DMS79 (cell line): ENCODE measurements around the gene CALU.

ENCODE experiments used
- DNase-seq: peaks from one replicate; lab custom pipeline; 2025; lab: John Stamatoyannopoulos, UW

Gene CALU

GRCh38 chr7:128724743-128725142, 14.4 kb upstream of the CALU start:
- DNase-seq: no peak

- DNase-seq: no peak
Observed at GRCh38 chr7:128725531-128725930, 13.6 kb upstream of the CALU start.

DNA sequence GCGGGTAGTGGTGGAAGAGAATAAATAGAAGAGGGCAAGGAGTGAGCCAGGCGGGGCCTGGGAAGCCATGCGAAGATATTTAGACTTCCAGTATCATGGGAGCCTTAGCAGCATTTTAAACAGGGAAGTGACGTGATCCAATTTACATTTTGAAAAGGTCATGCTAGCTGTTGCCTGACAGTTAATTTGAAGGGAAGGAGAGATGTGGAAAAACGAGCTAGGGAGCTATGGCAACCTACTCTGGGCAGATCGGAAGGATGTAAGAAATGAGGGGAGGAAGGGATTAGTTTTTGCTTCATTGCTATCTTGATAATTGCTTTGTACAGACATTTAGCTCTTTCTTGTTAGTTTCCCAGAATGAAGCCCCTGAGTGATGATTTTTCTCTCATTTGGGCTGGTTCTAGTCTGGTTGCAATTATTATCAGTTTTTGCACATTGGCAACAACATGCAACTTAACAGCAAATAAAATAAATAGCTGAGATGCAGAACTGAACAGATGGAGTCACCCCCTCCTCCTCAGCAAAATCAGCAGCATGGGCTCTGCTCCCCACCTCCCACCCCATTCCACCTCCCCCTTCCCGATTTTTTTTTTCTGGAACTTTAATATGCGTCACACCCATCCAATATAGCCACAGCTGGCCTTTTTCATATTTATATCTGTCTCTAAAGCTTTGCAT, 13.0 kb upstream of the CALU start:
- no peak for DNase-seq

- DNase-seq: no peak
Observed at GRCh38 chr7:128726737-128727072, 12.5 kb upstream of the CALU start.

DNA sequence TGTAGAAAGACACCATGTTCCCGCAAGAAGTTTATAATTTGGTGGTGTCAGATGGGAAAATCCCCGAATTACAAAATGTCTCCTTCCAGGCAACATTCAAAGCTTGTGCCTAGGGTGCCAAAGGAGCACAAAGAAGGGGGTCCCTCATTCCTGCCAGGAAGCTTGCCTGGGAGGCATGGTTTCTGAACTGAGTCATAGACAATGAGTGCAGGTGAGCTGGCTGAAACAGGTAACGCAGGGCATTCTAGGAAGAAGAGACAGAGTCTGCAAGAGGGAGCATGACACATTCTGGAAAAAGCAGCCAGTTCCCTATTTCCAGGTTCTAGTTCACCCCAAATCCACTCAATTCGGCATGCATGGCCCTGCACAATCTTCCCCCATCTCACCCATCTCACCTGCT, 11.9 kb upstream of the CALU start:
- no peak for DNase-seq

GRCh38 chr7:128728598-128728997, 10.6 kb upstream of the CALU start:
- no peak for DNase-seq

DNA sequence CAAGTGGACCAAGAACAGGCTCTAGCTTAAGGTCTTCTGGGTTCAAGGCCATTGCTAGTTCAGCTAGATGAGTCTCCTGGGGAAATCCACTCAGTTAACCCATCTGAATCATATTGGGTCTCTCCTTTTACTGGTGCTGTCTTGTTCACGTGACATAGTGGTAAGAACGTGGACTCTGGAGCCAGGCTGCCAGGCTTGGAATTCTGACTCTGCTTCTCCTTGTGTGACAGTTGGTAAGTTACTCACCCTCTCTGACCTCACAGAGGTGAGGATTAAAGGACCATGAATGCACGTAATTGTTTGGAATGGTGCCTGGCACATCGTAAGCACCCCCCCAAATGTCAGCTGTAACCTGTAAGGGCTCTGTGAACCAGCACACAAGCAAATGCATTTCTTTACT, 9.7 kb upstream of the CALU start:
- DNase-seq: no peak

DNA sequence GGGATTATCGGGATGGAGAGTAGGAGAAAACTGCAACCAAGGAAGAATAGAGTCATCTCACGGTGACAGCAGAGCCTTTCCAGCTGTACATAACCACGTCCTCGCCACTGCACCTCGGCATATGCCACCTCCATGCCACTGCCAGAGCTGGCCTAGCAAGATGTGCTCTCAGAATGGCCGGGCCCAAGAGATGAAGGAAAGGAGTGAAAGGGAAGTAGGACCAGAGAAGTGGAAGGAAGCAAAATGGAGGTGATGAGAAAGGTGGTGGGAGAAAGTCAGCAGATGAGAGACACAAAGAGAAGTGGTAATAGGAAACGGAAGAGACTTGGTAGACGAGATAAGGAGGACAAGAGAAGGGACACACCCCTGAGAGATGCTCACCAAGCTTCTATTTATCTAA, 8.0 kb upstream of the CALU start:
- DNase-seq: no peak

DNA sequence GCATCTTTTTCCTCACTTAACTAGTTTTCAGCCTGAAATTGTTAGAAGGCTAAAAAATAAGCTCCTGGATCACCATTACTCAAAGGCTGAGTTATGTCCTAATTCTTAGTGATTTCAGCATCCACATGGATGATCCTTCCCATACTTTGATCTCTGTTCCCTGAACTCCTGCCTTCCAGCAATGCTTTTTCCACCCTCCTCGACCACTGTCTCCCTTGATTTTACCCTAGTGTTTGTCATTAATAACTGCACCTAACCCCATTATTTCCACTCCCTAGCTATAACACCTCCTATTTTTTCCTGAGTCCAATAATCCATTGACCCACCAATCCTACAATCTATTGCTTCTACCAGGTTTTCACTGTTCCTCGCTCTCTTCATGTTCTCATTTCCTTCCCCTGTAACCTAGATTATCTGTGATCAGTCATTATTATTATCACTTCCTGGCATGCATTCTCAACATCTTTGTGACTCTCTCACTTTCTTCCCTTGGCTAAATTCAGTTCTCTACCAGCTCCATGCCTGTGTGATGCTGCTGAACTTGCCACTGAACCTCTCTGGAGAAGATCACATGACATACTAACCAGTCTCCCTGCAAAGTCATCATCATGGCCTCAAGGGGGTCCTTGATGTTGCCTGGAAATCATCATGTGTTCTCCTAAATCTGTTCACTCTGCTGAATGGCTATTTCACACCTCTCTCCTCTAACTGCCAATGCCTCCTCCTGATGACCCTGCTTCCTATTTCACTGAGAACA, 6.5 kb upstream of the CALU start:
- DNase-seq: no peak

DNA sequence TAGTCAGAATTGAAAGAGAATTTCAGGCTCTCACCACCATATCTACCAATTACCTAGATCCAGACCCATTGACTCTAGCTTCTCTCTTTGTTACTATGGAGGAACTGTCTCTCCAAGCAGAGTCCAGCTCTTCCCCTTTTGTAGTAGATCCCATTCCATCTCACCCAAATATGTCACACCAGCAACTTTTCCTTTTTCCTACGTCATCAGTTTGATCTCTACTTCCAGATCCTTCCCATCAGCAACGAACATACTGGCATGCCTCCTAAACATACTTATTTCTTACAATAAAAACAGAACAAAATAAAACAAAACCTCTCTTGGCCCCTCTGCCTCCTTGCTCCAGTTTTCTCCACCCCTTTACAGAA, 5.9 kb upstream of the CALU start:
- no peak for DNase-seq

DNA sequence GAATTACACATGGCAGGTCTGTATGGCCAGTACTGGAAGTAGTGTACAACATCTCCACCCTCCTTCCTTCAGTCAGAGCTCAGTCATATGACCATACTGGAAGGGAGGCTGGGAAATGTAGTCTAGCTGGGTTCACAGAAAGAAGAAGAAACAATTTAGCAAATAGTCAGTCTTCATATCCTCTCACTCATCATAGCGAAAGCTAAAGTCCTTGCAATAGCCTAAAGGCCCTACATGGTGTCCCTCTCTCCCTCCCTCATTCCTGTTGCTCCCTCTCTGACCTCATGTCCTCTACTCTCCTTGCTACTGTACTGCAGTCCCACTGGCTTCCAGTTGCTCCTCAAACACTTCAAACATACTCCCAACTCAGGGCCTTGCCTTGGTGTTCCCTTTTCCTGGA, 4.3 kb upstream of the CALU start:
- no peak for DNase-seq

DNA sequence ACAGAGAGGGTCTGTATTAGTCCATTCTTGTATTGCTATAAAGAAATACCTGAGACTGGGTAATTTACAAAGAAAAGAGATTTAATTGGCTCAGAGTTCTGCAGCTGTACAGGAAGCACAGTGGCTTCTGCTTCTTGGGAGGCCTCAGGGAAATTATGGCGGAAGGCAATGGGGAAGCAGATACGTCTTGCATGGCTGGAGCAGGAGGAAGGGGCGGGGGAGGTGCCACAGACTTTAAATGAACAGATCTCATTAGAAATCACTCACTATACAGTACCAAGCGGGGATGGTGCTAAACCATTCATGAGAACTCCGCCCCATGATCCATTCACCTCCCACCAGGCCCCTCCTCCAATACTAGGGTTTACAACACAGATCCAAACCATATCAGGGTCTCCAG, 3.7 kb upstream of the CALU start:
- no peak for DNase-seq

- DNase-seq: no peak
Observed at GRCh38 chr7:128737441-128737840, 1.7 kb upstream of the CALU start.

DNA sequence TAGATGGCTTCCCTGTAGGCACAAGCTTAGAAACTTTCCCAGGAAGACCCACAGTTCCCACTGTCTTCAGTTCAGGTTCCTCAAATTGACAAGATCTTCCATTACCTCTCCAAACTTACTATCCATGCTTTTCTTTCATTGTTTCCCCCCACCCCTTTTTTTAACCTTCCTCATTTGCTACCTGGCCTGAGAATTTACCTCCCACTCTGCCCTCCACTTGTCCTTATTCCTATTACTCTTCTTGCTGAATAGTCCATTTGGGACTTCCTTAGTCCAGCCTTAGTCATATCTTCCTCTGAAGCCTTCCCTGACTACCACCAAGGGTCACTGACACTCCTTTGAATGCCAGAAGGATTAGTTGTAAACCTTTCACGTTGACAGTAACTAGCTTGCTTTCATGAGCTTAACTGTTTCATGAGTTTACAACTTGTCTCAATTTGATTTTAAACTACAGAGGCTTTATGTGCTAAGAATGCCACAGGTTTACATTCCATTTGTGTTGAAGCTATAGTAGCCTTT, 1.2 kb upstream of the CALU start:
- DNase-seq: no peak

- DNase-seq: peak; percentile 69
Observed at GRCh38 chr7:128738570-128739047, 550 bp upstream of the CALU start.

DNA sequence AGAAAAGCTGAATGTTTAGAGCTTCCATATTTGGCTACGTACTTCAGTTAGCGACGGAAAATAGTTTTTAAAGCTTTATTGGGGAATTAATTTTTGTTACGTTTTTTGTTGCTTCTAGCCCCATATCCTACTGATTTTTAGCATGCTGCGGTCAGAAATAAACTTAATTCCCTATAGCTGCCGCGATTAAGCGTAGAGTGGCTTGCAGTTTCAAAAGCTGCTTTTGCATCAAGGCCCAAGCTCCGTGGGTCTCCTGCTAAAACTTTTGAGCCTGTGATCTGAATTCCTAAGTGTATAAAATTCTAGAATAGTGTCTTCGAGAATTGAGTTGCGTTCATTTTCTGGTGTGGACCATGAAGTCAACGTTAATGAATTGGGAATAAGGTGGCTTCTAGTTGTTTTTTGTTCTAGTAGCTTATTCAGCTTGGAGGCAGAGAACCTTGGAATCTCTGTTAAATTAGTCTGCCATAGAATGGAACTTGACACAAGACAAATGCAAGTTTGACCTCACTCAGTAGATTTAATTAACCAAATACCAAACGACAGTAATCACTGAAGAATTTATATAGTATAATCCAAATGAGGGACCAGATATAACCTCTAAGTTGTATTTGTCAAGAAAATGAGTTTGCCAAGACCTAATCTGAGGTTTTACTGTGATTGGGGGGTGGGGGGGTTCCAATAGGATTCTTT, 977 bp downstream of the CALU start:
- DNase-seq: no peak

DNA sequence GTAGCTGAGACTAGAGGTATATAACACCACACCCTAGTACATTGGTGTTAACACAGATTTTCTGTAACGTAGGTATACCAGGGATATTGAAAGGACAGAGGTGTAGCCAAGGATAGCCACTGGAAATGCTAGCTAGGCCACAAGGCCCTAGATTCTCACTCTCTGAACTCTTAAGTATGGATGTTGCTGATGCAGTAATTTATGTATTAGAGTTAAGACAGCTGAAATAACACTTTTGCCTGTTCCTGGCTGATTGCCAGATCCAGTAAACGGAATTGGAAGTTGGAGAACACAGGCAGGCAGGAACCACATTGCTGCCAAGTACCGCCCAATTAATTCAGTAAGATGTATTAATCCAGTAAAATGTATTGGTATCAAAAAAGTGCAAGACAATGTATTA, 1.8 kb downstream of the CALU start:
- peak; percentile 27 for DNase-seq

- no peak for DNase-seq
Observed at GRCh38 chr7:128741491-128741890, 2.3 kb downstream of the CALU start.

DNA sequence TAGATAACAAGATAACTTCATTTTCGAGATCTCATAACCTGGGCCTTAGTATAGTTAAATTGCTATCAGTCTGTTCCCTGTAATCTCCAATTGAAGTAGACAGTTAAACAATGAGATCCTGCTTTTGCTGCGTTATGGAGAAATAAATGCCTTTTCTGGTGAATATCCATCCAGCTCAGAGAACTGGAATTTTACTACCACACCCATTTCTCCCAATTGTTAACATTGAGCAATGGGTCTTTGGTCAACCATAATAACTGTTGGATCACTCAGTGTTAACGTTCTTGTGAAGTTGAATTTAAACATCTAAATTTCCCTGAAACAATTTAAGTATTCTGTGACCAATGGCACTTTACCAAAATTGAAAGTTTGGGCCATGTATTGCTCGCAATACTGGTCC, 3.0 kb downstream of the CALU start:
- no peak for DNase-seq

DNA sequence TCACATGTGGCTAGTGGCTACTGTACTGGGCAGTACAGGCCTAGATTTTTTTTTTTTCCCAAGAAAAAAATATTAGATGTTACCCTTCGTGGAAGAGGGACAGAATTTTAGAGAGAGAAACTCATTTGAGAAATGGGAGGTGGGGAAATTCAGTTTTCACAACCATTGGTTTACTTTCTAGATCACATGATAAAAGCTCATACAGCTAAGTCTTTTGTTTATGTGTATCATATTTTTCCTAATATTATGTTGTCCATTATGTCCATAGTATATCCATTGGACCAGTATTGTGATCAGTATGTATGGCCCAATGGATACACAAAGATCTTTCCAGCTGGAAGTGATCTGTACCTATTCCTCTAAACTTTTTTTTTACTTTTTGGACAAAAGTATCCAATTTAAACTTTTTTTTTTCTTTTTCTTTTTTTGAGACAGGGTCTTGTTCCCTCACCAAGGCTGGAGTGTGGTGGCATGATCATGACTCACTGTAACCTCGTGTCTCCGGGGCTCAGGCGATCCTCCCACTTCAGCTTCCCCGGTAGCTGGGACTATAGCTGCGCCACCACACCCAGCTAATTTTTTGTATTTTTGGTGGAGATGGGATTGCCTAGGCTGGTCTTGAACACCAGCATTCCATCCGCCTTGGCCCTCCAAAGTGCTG, 4.1 kb downstream of the CALU start:
- DNase-seq: no peak

DNA sequence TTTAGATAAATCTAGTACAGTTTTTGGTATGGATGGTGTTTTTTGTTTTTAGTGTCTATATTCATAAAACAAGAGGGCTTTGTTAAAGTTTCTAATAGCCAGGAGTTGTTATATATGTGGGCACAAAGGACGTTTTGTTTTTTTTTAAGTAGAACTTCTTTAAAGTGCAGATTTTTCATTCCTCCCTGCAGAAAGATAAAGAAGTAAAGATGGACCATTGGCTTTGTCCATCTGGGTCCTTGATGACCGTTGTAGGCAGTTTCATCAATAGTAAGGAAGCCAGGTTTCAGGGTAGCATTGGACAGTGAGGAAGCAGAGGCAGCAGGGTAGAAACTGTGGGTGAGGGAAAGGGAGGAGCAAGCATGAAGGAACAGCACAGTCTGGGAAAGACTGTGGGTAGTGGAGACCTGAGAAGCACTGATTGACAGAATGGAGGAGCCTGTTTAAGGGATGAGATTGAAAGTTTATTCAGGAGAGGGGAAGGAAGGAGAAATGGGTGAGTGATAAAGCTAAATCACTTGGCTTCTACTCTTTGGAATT, 5.3 kb downstream of the CALU start:
- DNase-seq: no peak

DNA sequence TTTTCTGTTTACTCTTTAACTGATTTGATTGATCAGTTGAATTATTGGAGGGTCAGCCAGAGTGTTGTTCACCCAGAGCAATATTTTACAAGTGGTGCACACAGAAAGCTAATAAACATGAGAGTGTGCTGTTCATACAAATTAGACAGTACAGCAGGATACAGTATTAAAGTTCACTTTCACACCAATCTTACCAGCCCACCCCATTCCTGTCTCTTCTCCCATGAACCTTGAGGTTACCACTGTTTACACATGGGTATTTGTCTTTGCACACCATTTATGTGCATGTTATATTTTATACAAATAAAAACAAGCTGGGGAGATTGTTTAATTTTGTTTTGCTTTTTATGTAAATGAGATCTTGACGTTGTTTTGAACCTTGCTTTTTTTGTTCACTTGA, 6.5 kb downstream of the CALU start:
- no peak for DNase-seq
